HEK293 (cell line): ENCODE data around the gene AJM1.

ENCODE experiments used
- BCL11B ChIP-seq: fragments of 450-650 bp; formaldehyde crosslinking; IDR thresholded peaks from 2 replicates; pipeline ENCODE4 v1.5.1; 2016; ENCODE audit warnings: low read depth, missing biosample characterization, missing genetic modification characterization
- BCL6B ChIP-seq: fragments of 450-650 bp; formaldehyde crosslinking; IDR thresholded peaks from 2 replicates; pipeline ENCODE4 v1.5.1; 2017; ENCODE audit warnings: missing biosample characterization, missing genetic modification characterization
- EGR2 ChIP-seq: fragments of 450-650 bp; formaldehyde crosslinking; IDR thresholded peaks from 2 replicates; pipeline ENCODE4 v1.5.1; 2016; ENCODE audit warnings: low read depth, missing biosample characterization, missing genetic modification characterization
- HOXD13 ChIP-seq: sonication (generic); formaldehyde crosslinking; IDR thresholded peaks from 2 replicates; pipeline ENCODE4 v1.8.0; 2022; ENCODE audit warnings: missing genetic modification reagents, borderline replicate concordance
- MZF1 ChIP-seq: fragments of 450-650 bp; formaldehyde crosslinking; IDR thresholded peaks from 2 replicates; pipeline ENCODE4 v1.5.1; 2017; ENCODE audit warnings: missing biosample characterization, missing genetic modification characterization, borderline replicate concordance
- PRDM6 ChIP-seq: fragments of 450-650 bp; formaldehyde crosslinking; IDR thresholded peaks from 2 replicates; pipeline ENCODE4 v1.5.1; 2017; ENCODE audit warnings: missing biosample characterization, missing genetic modification characterization
- SCRT2 ChIP-seq: fragments of 450-650 bp; formaldehyde crosslinking; IDR thresholded peaks from 2 replicates; pipeline ENCODE4 v1.5.1; 2016; ENCODE audit warnings: missing biosample characterization, missing genetic modification characterization
- YY1 ChIP-seq: fragments of 450-650 bp; formaldehyde crosslinking; IDR thresholded peaks from 2 replicates; pipeline ENCODE4 v1.5.1; 2018; ENCODE audit warnings: missing biosample characterization, missing genetic modification characterization
- ZBTB7A ChIP-seq: fragments of 450-650 bp; formaldehyde crosslinking; IDR thresholded peaks from 2 replicates; pipeline ENCODE4 v1.5.1; 2016; ENCODE audit warnings: low read depth, missing biosample characterization, missing genetic modification characterization
- ZFHX2 ChIP-seq: fragments of 450-650 bp; formaldehyde crosslinking; conservative IDR thresholded peaks from 2 replicates; pipeline ENCODE4 v1.5.1; 2016; ENCODE audit warnings: missing biosample characterization, missing genetic modification characterization
- ZIC2 ChIP-seq: fragments of 450-650 bp; formaldehyde crosslinking; IDR thresholded peaks from 2 replicates; pipeline ENCODE4 v1.5.1; 2016; ENCODE audit warnings: missing biosample characterization, missing genetic modification characterization
- ZNF121 ChIP-seq: fragments of 450-650 bp; formaldehyde crosslinking; IDR thresholded peaks from 2 replicates; pipeline ENCODE4 v1.5.1; 2016; ENCODE audit warnings: missing biosample characterization, missing genetic modification characterization
- ZNF157 ChIP-seq: fragments of 450-650 bp; formaldehyde crosslinking; IDR thresholded peaks from 2 replicates; pipeline ENCODE4 v1.5.1; 2016; ENCODE audit warnings: missing biosample characterization, missing genetic modification characterization
- ZNF175 ChIP-seq: fragments of 450-650 bp; formaldehyde crosslinking; IDR thresholded peaks from 2 replicates; pipeline ENCODE4 v1.5.1; 2016; ENCODE audit warnings: missing biosample characterization, missing genetic modification characterization
- ZNF221 ChIP-seq: fragments of 450-650 bp; formaldehyde crosslinking; IDR thresholded peaks from 2 replicates; pipeline ENCODE4 v1.5.1; 2017; ENCODE audit warnings: missing biosample characterization, missing genetic modification characterization, borderline replicate concordance
- ZNF223 ChIP-seq: fragments of 450-650 bp; formaldehyde crosslinking; IDR thresholded peaks from 2 replicates; pipeline ENCODE4 v1.5.1; 2016; ENCODE audit warnings: missing biosample characterization, missing genetic modification characterization
- ZNF274 ChIP-seq, 2 experiments: fragments of 200-500 bp in 1 of 2; fragments of 450-650 bp in 1 of 2; sonication (Bioruptor generic) in 1 of 2; formaldehyde crosslinking in 1 of 2; IDR thresholded peaks; 2 replicates each; pipeline versions ENCODE4 v1.5.1 to v1.6.1; 2014 to 2016; ENCODE audit warnings: borderline replicate concordance in 1 of 2, inconsistent platforms in 1 of 2, low read length in 1 of 2, missing biosample characterization in 1 of 2, missing genetic modification characterization in 1 of 2
- ZNF292 ChIP-seq: fragments of 450-650 bp; formaldehyde crosslinking; IDR thresholded peaks from 2 replicates; pipeline ENCODE4 v1.5.1; 2016; ENCODE audit warnings: low read depth, missing biosample characterization, missing genetic modification characterization, borderline replicate concordance
- ZNF350 ChIP-seq: fragments of 450-650 bp; formaldehyde crosslinking; IDR thresholded peaks from 2 replicates; pipeline ENCODE4 v1.5.0; 2017; ENCODE audit warnings: missing biosample characterization, mild to moderate bottlenecking, missing genetic modification characterization
- ZNF366 ChIP-seq: fragments of 450-650 bp; formaldehyde crosslinking; conservative IDR thresholded peaks from 2 replicates; pipeline ENCODE4 v1.5.1; 2016; ENCODE audit warnings: missing biosample characterization, missing genetic modification characterization
- ZNF37A ChIP-seq: fragments of 450-650 bp; IDR thresholded peaks from 2 replicates; pipeline ENCODE4 v1.5.1; 2018; ENCODE audit warnings: missing biosample characterization, missing genetic modification characterization
- ZNF394 ChIP-seq: fragments of 450-650 bp; formaldehyde crosslinking; IDR thresholded peaks from 2 replicates; pipeline ENCODE4 v1.5.1; 2016; ENCODE audit warnings: missing biosample characterization, missing genetic modification characterization, mild to moderate bottlenecking, moderate library complexity, borderline replicate concordance
- ZNF510 ChIP-seq: fragments of 450-650 bp; formaldehyde crosslinking; IDR thresholded peaks from 2 replicates; pipeline ENCODE4 v1.5.1; 2018; ENCODE audit warnings: mild to moderate bottlenecking, missing genetic modification characterization, missing biosample characterization; ENCODE audit not compliant: insufficient replicate concordance
- ZNF548 ChIP-seq: fragments of 450-650 bp; formaldehyde crosslinking; IDR thresholded peaks from 2 replicates; pipeline ENCODE4 v1.5.1; 2016; ENCODE audit warnings: missing biosample characterization, missing genetic modification characterization
- ZNF561 ChIP-seq: fragments of 450-650 bp; IDR thresholded peaks from 2 replicates; pipeline ENCODE4 v1.5.1; 2018; ENCODE audit warnings: missing biosample characterization, missing genetic modification characterization, borderline replicate concordance
- ZNF596 ChIP-seq: fragments of 450-650 bp; IDR thresholded peaks from 2 replicates; pipeline ENCODE4 v1.5.0; 2018; ENCODE audit warnings: missing biosample characterization, mild to moderate bottlenecking, missing genetic modification characterization, moderate library complexity
- ZNF664 ChIP-seq: fragments of 450-650 bp; formaldehyde crosslinking; IDR thresholded peaks from 2 replicates; pipeline ENCODE4 v1.5.1; 2016; ENCODE audit warnings: missing biosample characterization, missing genetic modification characterization
- ZNF777 ChIP-seq: fragments of 450-650 bp; formaldehyde crosslinking; IDR thresholded peaks from 2 replicates; pipeline ENCODE4 v1.5.1; 2017; ENCODE audit warnings: missing biosample characterization, missing genetic modification characterization, borderline replicate concordance
- ZNF785 ChIP-seq: fragments of 450-650 bp; formaldehyde crosslinking; IDR thresholded peaks from 2 replicates; pipeline ENCODE4 v1.5.1; 2016; ENCODE audit warnings: missing biosample characterization, missing genetic modification characterization
- ZNF830 ChIP-seq: fragments of 450-650 bp; IDR thresholded peaks from 2 replicates; pipeline ENCODE4 v1.5.0; 2018; ENCODE audit warnings: missing biosample characterization, missing genetic modification characterization, low read depth, mild to moderate bottlenecking, moderate library complexity
- TF ChIP-seq, protein P1 (sequence below): fragments of 450-650 bp; formaldehyde crosslinking; IDR thresholded peaks from 2 replicates; pipeline ENCODE4 v1.5.1; 2017; ENCODE audit warnings: missing biosample characterization, missing genetic modification characterization
- TF ChIP-seq, protein P2 (sequence below): fragments of 450-650 bp; formaldehyde crosslinking; IDR thresholded peaks from 2 replicates; pipeline ENCODE4 v1.5.1; 2016; ENCODE audit warnings: missing biosample characterization, missing genetic modification characterization
- TF ChIP-seq, protein P3 (sequence below): fragments of 450-650 bp; formaldehyde crosslinking; IDR thresholded peaks from 2 replicates; pipeline ENCODE4; 2016; ENCODE audit warnings: missing biosample characterization, missing genetic modification characterization

AJM1 gene

DNA sequence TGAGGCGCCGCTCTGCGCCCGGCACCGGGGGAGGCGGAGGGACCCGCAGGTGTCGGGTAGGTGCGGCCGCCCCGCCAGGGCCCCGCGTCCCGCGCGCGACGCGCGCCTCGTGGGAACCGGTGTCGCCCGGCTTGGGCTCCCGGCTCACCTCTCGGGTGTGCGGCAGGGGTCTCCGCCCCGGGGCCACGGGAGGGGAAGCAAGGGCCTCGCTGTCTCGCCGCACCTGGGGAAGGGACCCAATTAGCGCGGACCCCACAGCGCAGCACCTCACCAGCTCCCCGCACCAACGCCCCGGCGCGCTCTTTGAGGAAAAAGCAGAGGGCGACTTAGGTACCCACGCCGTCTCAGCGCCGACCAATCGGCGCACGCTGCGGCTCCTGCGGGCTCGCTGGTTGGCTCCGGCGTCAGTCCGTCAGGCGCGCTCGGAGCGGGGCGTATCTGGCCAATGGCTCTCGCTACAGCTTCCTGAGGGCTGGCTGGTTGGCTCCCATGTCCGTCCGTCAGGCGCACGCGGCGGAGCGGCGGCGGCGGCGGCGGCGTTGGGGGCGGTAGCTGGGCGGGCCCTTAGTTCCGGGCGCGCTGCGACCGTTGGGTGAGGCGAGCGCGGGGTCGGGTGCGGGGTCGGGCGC lies 43.8 kb downstream of the AJM1 start, which contains the start of gene TRAF2 (continued):
- TF ChIP-seq ZNF274 (IDR thresholded peaks at IDR 0.05; ENCODE audit: low read length) = no peak
- TF ChIP-seq ZNF274 (tag by site-specific recombination; IDR thresholded peaks at IDR 0.05; ENCODE audit: borderline replicate concordance) = no peak
- no peak for TF ChIP-seq ZNF830 (tag by site-specific recombination)
- no peak for TF ChIP-seq ZNF664
- TF ChIP-seq HOXD13 = no peak
- TF ChIP-seq ZIC2 (tag by site-specific recombination) = peak; percentile 45
- TF ChIP-seq ZFHX2 (tag by site-specific recombination) = peak; percentile 73
- TF ChIP-seq ZBTB7A (tag by site-specific recombination) = no peak; the same call in 1 of the 2 replicates
- TF ChIP-seq ZNF157 (tag by site-specific recombination) = no peak
- TF ChIP-seq BCL6B (tag by site-specific recombination) = no peak
- no peak for TF ChIP-seq ZNF221 (tag by site-specific recombination)
- TF ChIP-seq YY1 (tag by site-specific recombination) = 0 out of 2 replicates have a peak, but pooled peaks have one; percentile 29
- no peak for TF ChIP-seq ZNF175
- TF ChIP-seq ZNF350 (tag by site-specific recombination) = no peak
- no peak for TF ChIP-seq ZNF510 (tag by site-specific recombination)
- TF ChIP-seq ZNF777 (tag by site-specific recombination) = no peak
- no peak for TF ChIP-seq ZNF223
- TF ChIP-seq BCL11B (tag by site-specific recombination) = no peak
- TF ChIP-seq ZNF561 = peak; percentile 50; the same call in 1 of the 2 replicates
- no peak for TF ChIP-seq PRDM6 (tag by site-specific recombination)
- TF ChIP-seq, protein P1, sequence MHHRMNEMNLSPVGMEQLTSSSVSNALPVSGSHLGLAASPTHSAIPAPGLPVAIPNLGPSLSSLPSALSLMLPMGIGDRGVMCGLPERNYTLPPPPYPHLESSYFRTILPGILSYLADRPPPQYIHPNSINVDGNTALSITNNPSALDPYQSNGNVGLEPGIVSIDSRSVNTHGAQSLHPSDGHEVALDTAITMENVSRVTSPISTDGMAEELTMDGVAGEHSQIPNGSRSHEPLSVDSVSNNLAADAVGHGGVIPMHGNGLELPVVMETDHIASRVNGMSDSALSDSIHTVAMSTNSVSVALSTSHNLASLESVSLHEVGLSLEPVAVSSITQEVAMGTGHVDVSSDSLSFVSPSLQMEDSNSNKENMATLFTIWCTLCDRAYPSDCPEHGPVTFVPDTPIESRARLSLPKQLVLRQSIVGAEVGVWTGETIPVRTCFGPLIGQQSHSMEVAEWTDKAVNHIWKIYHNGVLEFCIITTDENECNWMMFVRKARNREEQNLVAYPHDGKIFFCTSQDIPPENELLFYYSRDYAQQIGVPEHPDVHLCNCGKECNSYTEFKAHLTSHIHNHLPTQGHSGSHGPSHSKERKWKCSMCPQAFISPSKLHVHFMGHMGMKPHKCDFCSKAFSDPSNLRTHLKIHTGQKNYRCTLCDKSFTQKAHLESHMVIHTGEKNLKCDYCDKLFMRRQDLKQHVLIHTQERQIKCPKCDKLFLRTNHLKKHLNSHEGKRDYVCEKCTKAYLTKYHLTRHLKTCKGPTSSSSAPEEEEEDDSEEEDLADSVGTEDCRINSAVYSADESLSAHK (tag by site-specific recombination) = no peak
- TF ChIP-seq ZNF366 (tag by site-specific recombination) = no peak
- no peak for TF ChIP-seq ZNF292
- no peak for TF ChIP-seq ZNF548 (tag by site-specific recombination)
- TF ChIP-seq SCRT2 (tag by site-specific recombination) = no peak
- TF ChIP-seq MZF1 = no peak
- no peak for TF ChIP-seq ZNF394 (tag by site-specific recombination)
- 0 out of 2 replicates have a peak, but pooled peaks have one; percentile 13 for TF ChIP-seq ZNF785 (tag by site-specific recombination)
- TF ChIP-seq, protein P2, sequence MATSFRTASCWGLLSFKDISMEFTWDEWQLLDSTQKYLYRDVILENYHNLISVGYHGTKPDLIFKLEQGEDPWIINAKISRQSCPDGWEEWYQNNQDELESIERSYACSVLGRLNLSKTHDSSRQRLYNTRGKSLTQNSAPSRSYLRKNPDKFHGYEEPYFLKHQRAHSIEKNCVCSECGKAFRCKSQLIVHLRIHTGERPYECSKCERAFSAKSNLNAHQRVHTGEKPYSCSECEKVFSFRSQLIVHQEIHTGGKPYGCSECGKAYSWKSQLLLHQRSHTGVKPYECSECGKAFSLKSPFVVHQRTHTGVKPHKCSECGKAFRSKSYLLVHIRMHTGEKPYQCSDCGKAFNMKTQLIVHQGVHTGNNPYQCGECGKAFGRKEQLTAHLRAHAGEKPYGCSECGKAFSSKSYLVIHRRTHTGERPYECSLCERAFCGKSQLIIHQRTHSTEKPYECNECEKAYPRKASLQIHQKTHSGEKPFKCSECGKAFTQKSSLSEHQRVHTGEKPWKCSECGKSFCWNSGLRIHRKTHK (tag by site-specific recombination) = no peak
- peak; percentile 76 for TF ChIP-seq EGR2 (tag by site-specific recombination)
- TF ChIP-seq ZNF37A (tag by site-specific recombination) = no peak
- no peak for TF ChIP-seq ZNF121 (tag by site-specific recombination)
- TF ChIP-seq ZNF596 = no peak
- TF ChIP-seq, protein P3, sequence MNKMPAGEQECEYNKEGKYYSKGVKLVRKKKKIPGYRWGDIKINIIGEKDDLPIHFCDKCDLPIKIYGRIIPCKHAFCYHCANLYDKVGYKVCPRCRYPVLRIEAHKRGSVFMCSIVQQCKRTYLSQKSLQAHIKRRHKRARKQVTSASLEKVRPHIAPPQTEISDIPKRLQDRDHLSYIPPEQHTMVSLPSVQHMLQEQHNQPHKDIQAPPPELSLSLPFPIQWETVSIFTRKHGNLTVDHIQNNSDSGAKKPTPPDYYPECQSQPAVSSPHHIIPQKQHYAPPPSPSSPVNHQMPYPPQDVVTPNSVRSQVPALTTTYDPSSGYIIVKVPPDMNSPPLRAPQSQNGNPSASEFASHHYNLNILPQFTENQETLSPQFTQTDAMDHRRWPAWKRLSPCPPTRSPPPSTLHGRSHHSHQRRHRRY = no peak
